OCI-LY7 (cell line): Measurements from ENCODE around the gene ZNF117. TPM values are rescaled to one million over a fixed set of nuclear protein-coding genes. Genes with fewer than 3 reads are reported as not detected.
"Not testable (repeated sequence)": the region's sequence is repeated elsewhere in the genome, so short reads cannot be mapped to it uniquely, and the experiment has no call there.

Experiments used
- Bru-seq: library from RNA; stranded (reverse); fragments of 400-500 nt; gene quantifications from one replicate; lab custom pipeline; 2021; lab: Mats Ljungman, UMichigan
- BruChase-seq, 2 experiments: library from RNA; stranded (reverse); fragments of 400-500 nt; gene quantifications; one replicate each; lab custom pipeline; 2021; lab: Mats Ljungman, UMichigan
- BruUV-seq: library from RNA; stranded (reverse); fragments of 400-500 nt; replicated peaks from 2 replicates; lab custom pipeline; 2021; lab: Mats Ljungman, UMichigan
- CTCF ChIA-PET: fragments of 300-600 bp; sonication (Branson Sonifier 250); formaldehyde crosslinking; loops from one replicate; lab custom pipeline; 2022; ENCODE audit warnings: antibody characterized with exemption; ENCODE audit not compliant: unreplicated experiment; lab: Charles Lee
- POLR2A ChIA-PET: fragments of 300-600 bp; sonication (Branson Sonifier 250); formaldehyde crosslinking; loops from one replicate; lab custom pipeline; 2022; ENCODE audit warnings: antibody characterized with exemption; lab: Charles Lee
- DNase-seq: peaks from one replicate; pipeline ENCODE4 v3.0.0-alpha.2; 2015; ENCODE audit warnings: low spot score
- H2AFZ ChIP-seq: fragments of 200-600 bp; sonication (generic), shearing (Covaris generic); 2 replicates; pipeline ENCODE4 v1.6.1; 2014; ENCODE audit warnings: mild to moderate bottlenecking, antibody characterized with exemption, low read length, moderate library complexity
- H3K27ac ChIP-seq: fragments of 200-600 bp; sonication (generic); 2 replicates; pipeline ENCODE4 v1.5.1; 2014; ENCODE audit warnings: mixed run types, low read depth, mild to moderate bottlenecking, moderate library complexity, low read length, inconsistent platforms; ENCODE audit not compliant: poor library complexity, severe bottlenecking
- H3K36me3 ChIP-seq: fragments of 200-600 bp; sonication (generic); 2 replicates; pipeline ENCODE4 v1.6.1; 2014; ENCODE audit warnings: mild to moderate bottlenecking, antibody characterized with exemption, low read length, moderate library complexity, mixed read lengths; ENCODE audit not compliant: insufficient read depth
- H3K4me1 ChIP-seq: fragments of 200-600 bp; sonication (generic); 2 replicates; pipeline ENCODE4 v1.5.1; 2014; ENCODE audit warnings: mild to moderate bottlenecking, low read length; ENCODE audit not compliant: insufficient read depth, poor library complexity, severe bottlenecking
- H3K4me2 ChIP-seq: fragments of 200-600 bp; sonication (generic); 2 replicates; pipeline ENCODE4 v1.6.1; 2014; ENCODE audit warnings: mild to moderate bottlenecking, low read length
- H3K4me3 ChIP-seq: fragments of 200-600 bp; sonication (generic); 2 replicates; pipeline ENCODE4 v1.5.1; 2014; ENCODE audit warnings: mild to moderate bottlenecking, low read depth, low read length; ENCODE audit not compliant: poor library complexity, severe bottlenecking
- H3K79me2 ChIP-seq: fragments of 200-600 bp; sonication (generic); 2 replicates; pipeline ENCODE4 v1.6.1; 2016; ENCODE audit warnings: low read depth, mild to moderate bottlenecking, low read length, moderate library complexity, mixed read lengths; ENCODE audit not compliant: insufficient read depth
- H3K9me2 ChIP-seq: fragments of 200-600 bp; sonication (generic); 2 replicates; pipeline ENCODE4 v1.6.1; 2016; ENCODE audit warnings: mild to moderate bottlenecking, low read length, mixed read lengths; ENCODE audit not compliant: insufficient read depth
- H3K9me3 ChIP-seq: fragments of 200-600 bp; sonication (generic); 2 replicates; pipeline ENCODE4 v1.6.1; 2014; ENCODE audit warnings: mild to moderate bottlenecking, mixed run types, low read length, mixed read lengths
- H4K20me1 ChIP-seq: fragments of 200-600 bp; sonication (generic); 2 replicates; pipeline ENCODE4 v1.6.1; 2014; ENCODE audit warnings: mild to moderate bottlenecking, antibody characterized with exemption, low read length, moderate library complexity, mixed read lengths; ENCODE audit not compliant: insufficient read depth
- CTCF ChIP-seq: fragments of 200-600 bp; sonication (generic); conservative IDR thresholded peaks from 2 replicates; pipeline ENCODE4 v1.5.1; 2014; ENCODE audit warnings: mild to moderate bottlenecking, antibody characterized with exemption, low read length, moderate library complexity, mixed read lengths
- EZH2phosphoT487 ChIP-seq: fragments of 200-600 bp; sonication (generic); IDR thresholded peaks from 2 replicates; pipeline ENCODE4 v1.6.1; 2018; ENCODE audit warnings: low read depth, borderline replicate concordance, mild to moderate bottlenecking, mixed run types, antibody characterized with exemption, low read length, moderate library complexity, mixed read lengths
- intact Hi-C: fragments of 100-400 bp; cut with micrococcal nuclease; formaldehyde crosslinking; loops from one replicate; pipeline ENCODE4 v1.10.0; 2022; ENCODE audit not compliant: unreplicated experiment
- long read RNA-seq: library from polyadenylated mRNA; stranded (forward); transcript quantifications from one replicate; pipeline ENCODE4 v2.0.0, GENCODE V29; 2022
- total RNA-seq, 2 experiments: library from RNA; depleted of rRNA in 1 of 2; stranded (reverse); fragments of >200 nt in 1 of 2; shearing (Covaris generic) in 1 of 2; gene quantifications; 2 replicates each; pipeline ENCODE4 v1.2.3, GENCODE V29; 2014 to 2022

ZNF117 gene
- 15.4 and 19.5 TPM in 2 replicates for total RNA-seq (2014; rRNA removed; shearing (Covaris generic))
- total RNA-seq (2022) = 29.2 and 32.8 TPM in 2 replicates
- percentile 81 among the genes with signal in this experiment for Bru-seq, nascent RNA
- BruChase-seq, experiment 1, labeled RNA remaining after a 6-hour chase = percentile 95 among the genes with signal in this experiment
- BruChase-seq, experiment 2, labeled RNA remaining after a 2-hour chase = percentile 91 among the genes with signal in this experiment
- long read RNA-seq, full-length matches to known transcripts = 6 of 28 reads
- long read RNA-seq, partial matches to known transcripts = 1 of 28 reads
- long read RNA-seq, other reads (novel, unspliced or antisense) = 21 of 28 reads

DNA sequence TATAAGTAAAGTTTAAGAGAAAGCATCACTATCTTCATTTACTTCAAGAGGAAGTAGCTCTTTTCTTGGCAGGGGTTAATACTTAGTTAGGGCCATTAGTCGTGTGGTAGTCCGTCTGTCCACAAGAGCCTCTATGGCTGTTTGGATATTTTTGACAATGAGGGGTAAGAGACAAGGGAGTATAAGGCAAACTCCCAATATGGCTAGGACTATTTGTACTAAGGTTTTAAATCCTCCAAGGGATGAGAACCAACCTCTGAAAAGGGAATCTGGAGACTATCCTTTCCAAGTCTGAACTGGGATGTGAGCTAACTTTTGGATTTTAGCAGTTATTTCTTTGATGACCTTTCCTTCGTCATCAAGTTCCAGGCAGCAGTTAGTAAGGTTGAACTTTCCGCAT lies at the start of gene ZNF117:
TSS of gene ZNF117 (minus strand) at position 101 of the 400 bp plus-strand sequence.
- DNase-seq = no peak
- POLR2A ChIA-PET = no interaction called here
- no peak within 1 kb of the TSS for H3K4me3 ChIP-seq
- H2AFZ ChIP-seq = no peak within 1 kb of the TSS
- H3K27ac ChIP-seq = no peak within 1 kb of the TSS
- intact Hi-C loops = loop anchor here (10.0 kb wide), 1 partner anchor 474 kb away; no protein-coding TSS in a partner anchor
- H3K79me2 ChIP-seq = no peaks in the 10 kb centered on the region
- peaks cover 37% of the 10 kb centered on the region for H3K9me3 ChIP-seq
- no peaks in the 10 kb centered on the region for H4K20me1 ChIP-seq
- no peaks in the 10 kb centered on the region for H3K9me2 ChIP-seq
- BruUV-seq = no TSS peak
- peaks cover 4% of the 10 kb centered on the region for H3K4me1 ChIP-seq
- no peak within 1 kb of the TSS for H3K4me2 ChIP-seq
- TF ChIP-seq CTCF (no peak), EZH2phosphoT487 (no peak)
- peaks cover 72% of the 10 kb centered on the region for H3K36me3 ChIP-seq
- CTCF ChIA-PET = no interaction called here

- H3K27ac ChIP-seq = peak overlapping the region; percentile 38
Measured at GRCh38 chr7:65038767-65039166, 47.9 kb upstream of the ZNF117 start.

DNA sequence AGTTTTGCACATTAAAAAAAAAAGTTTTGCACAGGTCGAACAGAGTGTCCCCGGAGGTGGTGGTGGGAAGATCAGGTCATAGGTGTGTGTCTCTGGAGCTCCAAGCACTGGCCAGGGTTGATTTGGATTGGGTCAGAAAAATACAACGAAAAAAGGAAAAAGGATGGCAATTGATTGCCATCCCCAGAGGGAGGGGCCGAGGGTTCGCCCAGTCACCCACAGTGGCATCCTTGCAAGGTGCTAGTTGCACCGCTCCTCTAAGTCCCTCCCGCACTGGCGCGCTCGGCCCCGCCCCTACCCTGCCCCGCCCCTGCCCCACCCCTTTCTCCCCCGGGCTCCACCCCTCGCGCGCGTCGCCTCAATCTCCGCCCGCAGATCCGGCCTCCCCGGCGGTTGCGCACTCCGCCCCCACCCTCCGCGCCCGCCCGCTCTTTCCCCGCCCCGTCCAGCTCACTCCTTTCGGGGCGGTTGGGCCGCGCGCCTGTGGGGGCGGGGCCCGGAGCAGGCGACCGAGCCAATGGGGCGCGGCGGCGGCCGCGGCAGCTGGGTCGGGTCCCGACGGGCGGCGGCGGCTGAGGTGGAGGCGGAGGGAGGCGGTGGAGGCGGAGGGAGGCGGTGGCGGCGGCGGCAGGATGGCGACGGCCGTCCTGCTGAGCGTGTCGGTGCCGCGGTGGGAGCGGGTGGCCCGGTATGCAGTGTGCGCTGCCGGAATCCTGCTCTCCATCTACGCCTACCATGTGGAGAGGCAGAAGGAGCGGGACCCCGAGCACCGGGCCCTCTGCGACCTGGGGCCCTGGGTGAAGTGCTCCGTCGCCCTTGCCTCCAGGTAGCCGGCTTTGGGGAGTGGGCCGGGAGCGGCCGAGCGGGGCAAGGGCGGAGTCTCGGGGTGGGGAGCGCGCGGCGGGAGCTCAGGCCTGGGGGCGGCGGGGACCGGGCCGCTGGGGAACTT lies 47.2 kb upstream of the ZNF117 start:
- no TSS peak for BruUV-seq
- H3K27ac ChIP-seq = peak overlapping the region; percentile 54
- no peaks in the 10 kb centered on the region for H3K9me3 ChIP-seq
- H2AFZ ChIP-seq = no peak overlapping the region; the same call in 1 of the 2 replicates
- TF ChIP-seq CTCF (peak; percentile 59), EZH2phosphoT487 (no peak)
- peak; percentile 94 for DNase-seq
- no peaks in the 10 kb centered on the region for H3K36me3 ChIP-seq
- peak overlapping the region; percentile 57; the same call in 1 of the 2 replicates for H3K4me2 ChIP-seq
- ChIA-PET POLR2A (interaction anchor here (0.6 to 4.5 kb wide), 7 partner anchors 15 to 1237 kb away, joined by 4 to 22 read pairs (median 5); partner anchors contain the start of gene ERV3-1), CTCF (interaction anchor here (0.6 to 1.1 kb wide), 3 partner anchors 82 to 439 kb away, joined by 3 to 7 read pairs (median 4); no protein-coding TSS in a partner anchor)
- H3K79me2 ChIP-seq = peaks cover 32% of the 10 kb centered on the region
- intact Hi-C loops = loop anchor here (2.0 to 10.0 kb wide), 4 partner anchors 39 to 473 kb away; partner anchors contain the start of gene ZNF680
- H3K4me1 ChIP-seq = peaks cover 26% of the 10 kb centered on the region
- H3K4me3 ChIP-seq = peak overlapping the region; percentile 86
- H4K20me1 ChIP-seq = peaks cover 12% of the 10 kb centered on the region
- H3K9me2 ChIP-seq = no peaks in the 10 kb centered on the region

More at GRCh38 chr7:65038767-65039166, 47.9 kb upstream of the ZNF117 start:
- H4K20me1 ChIP-seq = peaks cover 12% of the 10 kb centered on the region
- H3K4me3 ChIP-seq = peak overlapping the region; percentile 86
- H3K4me2 ChIP-seq = peak overlapping the region; percentile 91
- H2AFZ ChIP-seq, H3K9me3 ChIP-seq, H3K36me3 ChIP-seq, BruUV-seq, CTCF ChIA-PET, H3K9me2 ChIP-seq: not testable (repeated sequence)
- peaks cover 32% of the 10 kb centered on the region for H3K79me2 ChIP-seq
- POLR2A ChIA-PET = interaction anchor here (0.6 to 4.5 kb wide), 2 partner anchors 10 to 32 kb away, joined by 3 to 22 read pairs; partner anchors contain the start of gene ERV3-1
- peaks cover 26% of the 10 kb centered on the region for H3K4me1 ChIP-seq
- peak; percentile 50 for DNase-seq
- intact Hi-C loops = loop anchor here (2.0 to 10.0 kb wide), 3 partner anchors 40 to 474 kb away; partner anchors contain the start of gene ZNF680

DNA sequence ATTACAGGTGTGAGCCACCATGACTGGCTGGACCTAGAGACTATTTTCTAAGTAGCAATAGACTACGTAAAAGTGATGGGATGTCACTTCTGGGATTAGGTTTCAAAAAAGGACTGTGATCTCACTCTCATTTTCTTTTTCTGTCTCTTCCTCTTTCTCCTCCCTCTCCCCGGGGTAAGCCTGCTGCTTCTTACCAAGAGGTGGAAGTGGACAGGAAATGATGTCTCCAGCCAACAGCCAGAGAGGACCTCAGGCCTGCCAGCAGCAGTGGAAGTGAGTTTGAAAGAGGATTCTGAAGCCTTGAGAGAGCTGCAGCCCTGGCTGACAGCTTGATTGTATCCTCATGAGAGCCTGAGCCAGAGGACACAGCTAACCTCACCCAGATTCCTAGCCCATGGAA lies 45.7 kb upstream of the ZNF117 start:
- CTCF ChIA-PET, H3K36me3 ChIP-seq, H3K4me3 ChIP-seq, H3K9me2 ChIP-seq, H3K9me3 ChIP-seq, BruUV-seq: not testable (repeated sequence)
- peaks cover 12% of the 10 kb centered on the region for H4K20me1 ChIP-seq
- POLR2A ChIA-PET = interaction anchor here (0.6 to 4.5 kb wide), 7 partner anchors 10 to 731 kb away, joined by 3 to 22 read pairs (median 5); partner anchors contain the start of gene ERV3-1
- peak; percentile 50 for DNase-seq
- peaks cover 26% of the 10 kb centered on the region for H3K4me1 ChIP-seq
- H2AFZ ChIP-seq = peak overlapping the region; percentile 67
- peak overlapping the region; percentile 42 for H3K27ac ChIP-seq
- peaks cover 24% of the 10 kb centered on the region for H3K79me2 ChIP-seq
- peak overlapping the region; percentile 32; the same call in 1 of the 2 replicates for H3K4me2 ChIP-seq
- intact Hi-C loops = loop anchor here (2.0 to 10.0 kb wide), 3 partner anchors 130 to 472 kb away; partner anchors contain the start of gene ZNF680
